PFSK-1 (cell line): ENCODE results near the gene PRMT2.

Experiments
- FOXP2 ChIP-seq: optimal IDR thresholded peaks from 2 replicates; pipeline ENCODE3; 2011; ENCODE audit warnings: borderline replicate concordance, control low read depth, inconsistent platforms; ENCODE audit not compliant: insufficient read depth; ENCODE audit errors: extremely low read length, extremely low read depth
- POLR2AphosphoS5 ChIP-seq: IDR thresholded peaks from 2 replicates; pipeline ENCODE4 v1.6.1; 2012; ENCODE audit warnings: low read depth, mild to moderate bottlenecking, control low read depth, low read length, moderate library complexity
- SIN3A ChIP-seq: IDR thresholded peaks from 2 replicates; pipeline ENCODE4 v1.6.1; 2012; ENCODE audit warnings: mild to moderate bottlenecking, low read length, moderate library complexity, borderline replicate concordance; ENCODE audit not compliant: insufficient read depth
- TAF1 ChIP-seq: IDR thresholded peaks from 2 replicates; pipeline ENCODE4 v1.6.1; 2012; ENCODE audit warnings: low read length, control low read depth, borderline replicate concordance; ENCODE audit not compliant: insufficient read depth
- TF ChIP-seq, protein P1 (sequence below), 2 experiments: IDR thresholded peaks; 2 replicates each; pipeline versions ENCODE4 v1.6.1 to v1.8.0; 2011 to 2012; ENCODE audit warnings: low read depth in 2 of 2, low read length in 2 of 2, control low read depth in 1 of 2, inconsistent platforms in 1 of 2, mild to moderate bottlenecking in 1 of 2, moderate library complexity in 1 of 2; ENCODE audit not compliant: insufficient read depth in 1 of 2

Gene PRMT2

DNA sequence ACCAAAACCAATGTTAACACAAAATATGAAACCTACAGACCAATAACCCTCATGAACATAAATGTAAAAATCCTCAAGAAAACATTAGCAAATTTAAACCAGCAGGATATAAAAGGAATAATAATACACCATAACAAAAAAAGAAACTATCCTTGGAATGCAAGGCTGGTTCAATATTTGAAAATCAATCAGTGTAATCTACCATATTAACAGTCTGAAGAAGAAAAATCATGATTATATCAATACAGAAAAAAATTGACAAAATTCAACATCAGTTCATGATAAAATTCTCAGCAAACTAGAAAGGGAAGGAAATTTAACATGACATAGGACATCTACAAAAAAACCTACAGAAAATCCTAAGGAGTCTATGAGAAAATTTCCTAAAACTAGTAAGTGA lies 19.8 kb downstream of the PRMT2 start:
- TF ChIP-seq SIN3A (no peak), POLR2AphosphoS5 (no peak), FOXP2 (no peak), TAF1 (no peak)
- TF ChIP-seq, protein P1, sequence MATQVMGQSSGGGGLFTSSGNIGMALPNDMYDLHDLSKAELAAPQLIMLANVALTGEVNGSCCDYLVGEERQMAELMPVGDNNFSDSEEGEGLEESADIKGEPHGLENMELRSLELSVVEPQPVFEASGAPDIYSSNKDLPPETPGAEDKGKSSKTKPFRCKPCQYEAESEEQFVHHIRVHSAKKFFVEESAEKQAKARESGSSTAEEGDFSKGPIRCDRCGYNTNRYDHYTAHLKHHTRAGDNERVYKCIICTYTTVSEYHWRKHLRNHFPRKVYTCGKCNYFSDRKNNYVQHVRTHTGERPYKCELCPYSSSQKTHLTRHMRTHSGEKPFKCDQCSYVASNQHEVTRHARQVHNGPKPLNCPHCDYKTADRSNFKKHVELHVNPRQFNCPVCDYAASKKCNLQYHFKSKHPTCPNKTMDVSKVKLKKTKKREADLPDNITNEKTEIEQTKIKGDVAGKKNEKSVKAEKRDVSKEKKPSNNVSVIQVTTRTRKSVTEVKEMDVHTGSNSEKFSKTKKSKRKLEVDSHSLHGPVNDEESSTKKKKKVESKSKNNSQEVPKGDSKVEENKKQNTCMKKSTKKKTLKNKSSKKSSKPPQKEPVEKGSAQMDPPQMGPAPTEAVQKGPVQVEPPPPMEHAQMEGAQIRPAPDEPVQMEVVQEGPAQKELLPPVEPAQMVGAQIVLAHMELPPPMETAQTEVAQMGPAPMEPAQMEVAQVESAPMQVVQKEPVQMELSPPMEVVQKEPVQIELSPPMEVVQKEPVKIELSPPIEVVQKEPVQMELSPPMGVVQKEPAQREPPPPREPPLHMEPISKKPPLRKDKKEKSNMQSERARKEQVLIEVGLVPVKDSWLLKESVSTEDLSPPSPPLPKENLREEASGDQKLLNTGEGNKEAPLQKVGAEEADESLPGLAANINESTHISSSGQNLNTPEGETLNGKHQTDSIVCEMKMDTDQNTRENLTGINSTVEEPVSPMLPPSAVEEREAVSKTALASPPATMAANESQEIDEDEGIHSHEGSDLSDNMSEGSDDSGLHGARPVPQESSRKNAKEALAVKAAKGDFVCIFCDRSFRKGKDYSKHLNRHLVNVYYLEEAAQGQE (IDR thresholded peaks at IDR 0.05; ENCODE audit: insufficient read depth in 1 of 2, low read depth in 2 of 2, low read length in 2 of 2): no peak

DNA sequence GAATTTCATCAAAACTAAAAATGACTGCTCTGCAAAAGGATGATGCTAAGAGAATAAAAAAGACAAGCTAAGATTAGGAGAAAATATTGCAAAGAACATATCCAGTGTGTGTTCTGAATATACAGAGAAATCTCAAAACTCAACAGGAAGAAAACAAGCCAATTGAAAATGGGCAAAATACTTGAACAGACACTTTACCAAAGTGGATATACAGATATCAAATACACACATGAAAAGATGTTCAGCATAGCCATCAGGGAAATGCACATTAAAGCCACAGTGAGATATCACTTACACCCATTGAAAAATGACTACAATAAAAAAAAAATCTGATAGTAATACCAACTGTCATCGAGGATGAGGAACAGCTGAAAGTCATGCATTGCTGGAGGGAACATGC lies 21.3 kb downstream of the PRMT2 start:
- no peak for TF ChIP-seq TAF1
- TF ChIP-seq SIN3A: no peak
- no peak for TF ChIP-seq POLR2AphosphoS5
- no peak for TF ChIP-seq FOXP2

DNA sequence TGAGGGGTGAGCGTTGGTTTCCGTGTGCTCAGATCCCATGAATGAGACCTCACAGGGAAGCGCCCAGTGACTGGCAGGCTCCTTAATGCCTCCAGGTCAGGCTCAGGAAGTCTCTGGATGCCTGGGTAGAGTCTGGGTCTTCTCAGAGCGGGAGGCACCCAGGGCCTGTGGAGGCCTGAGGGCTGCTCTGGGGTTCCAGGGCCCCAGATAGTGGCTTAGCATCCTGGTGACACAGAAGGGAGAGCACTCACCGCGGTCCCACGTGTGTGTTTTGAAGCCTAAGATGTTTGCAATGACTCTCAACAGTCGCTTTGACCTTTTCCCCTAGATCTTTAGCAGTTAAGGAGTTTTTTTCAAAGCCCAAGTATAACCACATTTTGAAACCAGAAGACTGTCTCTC lies 25.0 kb downstream of the PRMT2 start:
- no peak for TF ChIP-seq POLR2AphosphoS5
- TF ChIP-seq, protein P1 (IDR thresholded peaks at IDR 0.05; ENCODE audit: insufficient read depth in 1 of 2, low read depth in 2 of 2, low read length in 2 of 2): no peak
- TF ChIP-seq SIN3A: no peak
- no peak for TF ChIP-seq FOXP2
- no peak for TF ChIP-seq TAF1

DNA sequence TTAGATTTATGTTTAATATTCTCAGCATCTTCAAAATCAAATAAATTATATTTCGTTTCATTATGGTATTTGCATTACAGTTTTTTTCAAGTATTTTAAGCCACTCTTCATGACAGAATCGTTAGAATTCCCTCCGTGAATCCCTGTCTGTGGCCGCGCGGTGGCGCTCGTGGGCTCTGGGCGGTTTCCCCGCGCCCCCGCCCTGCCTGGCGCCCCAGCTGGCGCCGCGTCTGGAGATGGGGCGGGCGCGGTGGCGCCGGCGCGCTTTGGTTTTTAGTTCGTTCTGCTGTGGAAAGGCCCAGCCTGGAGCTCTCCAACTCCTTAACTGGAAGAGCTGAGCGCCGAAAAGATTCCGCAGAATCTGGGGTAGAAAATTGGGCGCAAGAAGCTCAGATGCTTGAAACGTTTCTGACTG lies 25.7 kb downstream of the PRMT2 start:
- TF ChIP-seq POLR2AphosphoS5 (no peak), FOXP2 (no peak), SIN3A (no peak), TAF1 (no peak)
- TF ChIP-seq, protein P1 (IDR thresholded peaks at IDR 0.05; ENCODE audit: insufficient read depth in 1 of 2, low read depth in 2 of 2, low read length in 2 of 2): no peak

DNA sequence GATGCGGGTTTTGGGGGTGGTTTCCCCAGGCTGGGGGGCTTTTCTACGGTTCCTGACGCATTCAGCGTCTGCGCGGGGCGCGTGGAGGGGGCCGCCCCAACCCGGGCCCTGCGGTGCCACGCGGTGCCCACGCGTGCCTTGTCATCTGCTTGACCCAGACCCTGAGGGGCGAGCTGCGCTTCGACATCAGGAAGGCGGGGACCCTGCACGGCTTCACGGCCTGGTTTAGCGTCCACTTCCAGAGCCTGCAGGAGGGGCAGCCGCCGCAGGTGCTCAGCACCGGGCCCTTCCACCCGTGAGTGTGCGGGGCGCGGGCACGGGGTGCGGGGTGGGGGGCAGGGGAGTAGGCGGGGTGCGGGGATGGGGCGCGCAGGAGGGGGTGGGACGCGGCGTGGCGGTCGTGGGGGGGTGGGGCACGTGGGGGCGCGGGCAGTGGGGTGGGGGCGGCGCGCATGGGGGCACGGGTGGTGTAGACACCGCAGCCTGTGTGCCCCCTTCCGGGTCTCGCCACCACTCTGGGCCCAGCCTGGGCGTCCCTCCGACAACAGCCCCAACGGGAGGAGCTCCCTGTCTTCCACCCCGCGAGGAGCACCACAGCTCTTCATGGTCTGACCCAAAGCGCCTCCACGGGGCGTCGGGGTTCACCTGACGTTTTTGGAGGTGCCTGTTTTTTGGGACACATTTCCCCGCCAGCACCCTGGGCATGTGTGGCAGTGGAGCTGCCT lies 26.3 kb downstream of the PRMT2 start:
- TF ChIP-seq TAF1 (no peak), FOXP2 (no peak), SIN3A (no peak), POLR2AphosphoS5 (no peak)
- TF ChIP-seq, protein P1 (IDR thresholded peaks at IDR 0.05; ENCODE audit: insufficient read depth in 1 of 2, low read depth in 2 of 2, low read length in 2 of 2): no peak
